ENCODE measurements around the gene SLC38A4. TPM values are rescaled to one million over a fixed set of nuclear protein-coding genes. Genes with fewer than 3 reads are reported as not detected.

The SLC38A4 gene
- total and polyA plus RNA-seq, 2 of the 8 experiments (the other 6 are each of a cell fraction or from before 2014, with no cell fraction given): 6.7 to 15.4 TPM

DNA sequence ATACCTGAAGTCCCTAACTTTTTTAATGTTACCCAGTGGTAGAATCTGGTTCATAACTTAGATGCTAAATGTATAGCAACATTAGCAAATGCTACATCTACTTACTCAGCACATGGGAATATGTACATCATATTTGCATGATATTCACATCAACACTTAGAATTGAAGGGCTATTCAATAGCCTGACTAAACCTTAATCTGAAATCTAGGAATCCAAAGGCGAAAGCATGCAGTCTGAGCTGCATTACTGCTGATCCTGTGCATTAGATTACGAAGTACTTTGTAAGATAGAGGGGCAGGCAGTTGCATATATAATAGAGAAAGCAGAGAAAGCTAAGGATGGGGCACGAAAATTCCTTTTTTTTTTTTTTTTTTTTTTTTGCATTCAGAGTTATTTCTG lies 40.4 kb downstream of the SLC38A4 start:
- H3K23ac ChIP-seq (ENCODE audit: insufficient read length): no peak overlapping the region
- no peak overlapping the region for H2BK12ac ChIP-seq (ENCODE audit: low read depth, low read length)
- H3K79me1 ChIP-seq (ENCODE audit: low read depth, low read length): no peaks in the 10 kb centered on the region
- no peaks in the 10 kb centered on the region for H3K9me3 ChIP-seq (ENCODE audit: insufficient read depth in 2 of 2, low read depth in 1 of 2, low read length in 1 of 2)
- no peak overlapping the region for H2BK120ac ChIP-seq (replicated peaks; ENCODE audit: low read depth, low read length)
- WGBS, 2 experiments (ENCODE audit: extremely low coverage in 1 of 2, insufficient coverage in 1 of 2, insufficient read length in 1 of 2, insufficient replicate concordance in 2 of 2, low coverage in 1 of 2, low lambda C conversion rate in 2 of 2, missing lambda C conversion rate in 1 of 2): 78% methylated on average over 3 of the region's 3 CpGs; no CpG with 5 or more reads in 1 of the 2 experiments
- no peaks in the 10 kb centered on the region for H4K20me1 ChIP-seq (replicated peaks in 1 of 2; ENCODE audit: control insufficient read depth in 1 of 2, insufficient read depth in 2 of 2, low read length in 2 of 2)
- no peaks in the 10 kb centered on the region for H3K79me2 ChIP-seq (ENCODE audit: control insufficient read depth in 1 of 2, insufficient read depth in 2 of 2, low read length in 2 of 2)
- ChIA-PET CTCF (ENCODE audit: partially characterized antibody) (no interaction called here), POLR2A (ENCODE audit: partially characterized antibody) (no interaction called here)
- no peak overlapping the region for H3K18ac ChIP-seq (ENCODE audit: extremely low read depth, low read length)
- H3K4me3 ChIP-seq (ENCODE audit: extremely low read depth in 1 of 4, insufficient read depth in 2 of 4, low read depth in 3 of 4, low read length in 4 of 4): no peak overlapping the region
- H3K9ac ChIP-seq (replicated peaks in 1 of 4; ENCODE audit: extremely low read depth in 1 of 4, low read depth in 3 of 4, low read length in 3 of 4): no peak overlapping the region
- H2BK15ac ChIP-seq (ENCODE audit: low read length): no peak overlapping the region
- no peak overlapping the region for H4K5ac ChIP-seq (ENCODE audit: insufficient read length, low read depth, low read length)
- no peak overlapping the region for H2AFZ ChIP-seq (ENCODE audit: low read length)
- no peaks in the 10 kb centered on the region for H3K27me3 ChIP-seq (replicated peaks in 1 of 4; ENCODE audit: control insufficient read depth in 3 of 4, extremely low read depth in 1 of 4, insufficient read depth in 3 of 4, low read length in 3 of 4)
- DNase-seq (ENCODE audit: low read depth in 1 of 2, low spot score in 2 of 2) (no peak), FAIRE-seq (no peak)
- no peak overlapping the region for H4K91ac ChIP-seq (replicated peaks; ENCODE audit: insufficient read length, low read length)
- TF ChIP-seq GTF2F1 (IDR thresholded peaks at IDR 0.05; ENCODE audit: borderline replicate concordance, low read depth, low read length): no peak
- TF ChIP-seq POLR2AphosphoS5 (IDR thresholded peaks at IDR 0.05; ENCODE audit: low read depth, low read length): no peak
- no peak for TF ChIP-seq POU5F1 (IDR thresholded peaks at IDR 0.05; ENCODE audit: low read depth, low read length)
- TF ChIP-seq ZNF274 (IDR thresholded peaks at IDR 0.05; ENCODE audit: borderline replicate concordance, extremely low read depth, low read length): no peak
- no peak for TF ChIP-seq RNF2 (IDR thresholded peaks at IDR 0.05; ENCODE audit: borderline replicate concordance, low read depth, low read length, missing control alignments, poor library complexity, severe bottlenecking)
- H3K56ac ChIP-seq (replicated peaks; ENCODE audit: insufficient read length, low read depth, low read length): no peak overlapping the region
- H2BK5ac ChIP-seq (ENCODE audit: low read depth, low read length): no peak overlapping the region
- no peaks in the 10 kb centered on the region for H3K4me1 ChIP-seq (replicated peaks in 1 of 4; ENCODE audit: control insufficient read depth in 3 of 4, insufficient read depth in 4 of 4, low read length in 3 of 4)
- no peak overlapping the region for H4K8ac ChIP-seq (ENCODE audit: extremely low read depth, insufficient read depth, low read length)
- no peak overlapping the region for H2BK20ac ChIP-seq (ENCODE audit: low read length)
- no peaks in the 10 kb centered on the region for H3K36me3 ChIP-seq (ENCODE audit: control insufficient read depth in 2 of 4, insufficient read depth in 4 of 4, low read length in 3 of 4)
- H3K4me2 ChIP-seq (ENCODE audit: insufficient read depth in 1 of 2, low read depth in 2 of 2, low read length in 2 of 2): no peak overlapping the region
- no peak overlapping the region for H3K14ac ChIP-seq (ENCODE audit: insufficient read length)
- H3K23me2 ChIP-seq (ENCODE audit: low read depth, low read length): no peaks in the 10 kb centered on the region; the same call in 1 of the 2 replicates
- no peak overlapping the region for H3K27ac ChIP-seq (ENCODE audit: low read depth, low read length)
- no peak overlapping the region for H3K4ac ChIP-seq (replicated peaks; ENCODE audit: insufficient read length, low read depth, low read length)
- no peak overlapping the region for H2AK5ac ChIP-seq (ENCODE audit: low read depth, low read length)
